PC-9 (cell line): ENCODE data around the gene DNAJC17. TPM values are rescaled to one million over a fixed set of nuclear protein-coding genes. Genes with fewer than 3 reads are reported as not detected.

Source experiments
- BruUV-seq: library from RNA; stranded (reverse); fragments of 400-500 nt; replicated peaks from 2 replicates; lab custom pipeline; 2021; lab: Mats Ljungman, UMichigan
- CTCF ChIA-PET: fragments of 300-600 bp; sonication (Branson Sonifier 250); formaldehyde crosslinking; loops from one replicate; lab custom pipeline; 2022; ENCODE audit warnings: antibody characterized with exemption; lab: Charles Lee
- POLR2A ChIA-PET: fragments of 300-600 bp; sonication (Branson Sonifier 250); formaldehyde crosslinking; loops from one replicate; lab custom pipeline; 2022; ENCODE audit warnings: antibody characterized with exemption; ENCODE audit not compliant: unreplicated experiment; lab: Charles Lee
- DNase-seq, 2 experiments: peaks; one replicate each; pipeline versions ENCODE4 v3.0.0 to v3.0.0-alpha.2; 2015 to 2022; ENCODE audit warnings: mixed read lengths in 1 of 2
- H2AFZ ChIP-seq: fragments of 200-600 bp; sonication (generic); 2 replicates; pipeline ENCODE4 v1.8.1; 2017; ENCODE audit warnings: antibody characterized with exemption
- H3F3A ChIP-seq: fragments of 200-600 bp; sonication (generic); 2 replicates; pipeline ENCODE4 v1.8.1; 2017; ENCODE audit warnings: antibody characterized with exemption, mild to moderate bottlenecking, low read depth; ENCODE audit not compliant: insufficient read depth
- H3K27ac ChIP-seq: fragments of 200-600 bp; sonication (generic); 2 replicates; pipeline ENCODE4 v1.6.1; 2016; ENCODE audit warnings: mixed run types
- H3K27me3 ChIP-seq: fragments of 200-600 bp; sonication (generic); 2 replicates; pipeline ENCODE4 v1.6.1; 2016; ENCODE audit warnings: low read depth, mixed run types; ENCODE audit not compliant: insufficient read depth
- H3K36me3 ChIP-seq: fragments of 200-600 bp; sonication (generic); 2 replicates; pipeline ENCODE4 v1.6.1; 2016; ENCODE audit warnings: low read depth, mixed run types
- H3K4me1 ChIP-seq: fragments of 200-600 bp; sonication (generic); replicated peaks from 2 replicates; pipeline ENCODE4 v1.6.1; 2016; ENCODE audit warnings: mixed run types; ENCODE audit not compliant: insufficient read depth
- H3K4me2 ChIP-seq: fragments of 200-600 bp; sonication (generic); 2 replicates; pipeline ENCODE4 v1.6.1; 2017; ENCODE audit warnings: mixed run types
- H3K4me3 ChIP-seq: fragments of 200-600 bp; sonication (generic); 2 replicates; pipeline ENCODE4 v1.6.1; 2016; ENCODE audit warnings: mixed run types
- H3K79me2 ChIP-seq: fragments of 200-600 bp; sonication (generic); 2 replicates; pipeline ENCODE4 v1.6.1; 2017; ENCODE audit warnings: low read depth, mixed run types
- H3K9me2 ChIP-seq: fragments of 200-600 bp; sonication (generic); 2 replicates; pipeline ENCODE4 v1.8.1; 2017; ENCODE audit warnings: mild to moderate bottlenecking; ENCODE audit not compliant: insufficient read depth
- H3K9me3 ChIP-seq: fragments of 200-600 bp; sonication (generic); 2 replicates; pipeline ENCODE4 v1.8.1; 2016; ENCODE audit warnings: low read depth; ENCODE audit not compliant: insufficient read depth
- H4K20me1 ChIP-seq: fragments of 200-600 bp; sonication (generic); 2 replicates; pipeline ENCODE4 v1.8.1; 2017; ENCODE audit not compliant: insufficient read depth
- CTCF ChIP-seq: fragments of 200-600 bp; sonication (generic); conservative IDR thresholded peaks from 2 replicates; pipeline ENCODE4 v1.6.1; 2017; ENCODE audit warnings: mixed run types, antibody characterized with exemption, mild to moderate bottlenecking, moderate library complexity
- EZH2 ChIP-seq: fragments of 200-600 bp; sonication (generic); IDR thresholded peaks from 2 replicates; pipeline ENCODE4 v1.8.0; 2017; ENCODE audit warnings: antibody characterized with exemption, low read depth
- intact Hi-C: fragments of 100-400 bp; cut with micrococcal nuclease; formaldehyde crosslinking; loops from one replicate; pipeline ENCODE4 v1.10.0; 2022; ENCODE audit not compliant: unreplicated experiment
- total RNA-seq: library from RNA; stranded (reverse); gene quantifications from 2 replicates; pipeline ENCODE4 v1.2.3, GENCODE V29; 2021

DNAJC17 gene
- total RNA-seq, 1 experiment from 2014 or later, result 27.4 TPM

GRCh38 chr15:40743921-40744814, 63.1 kb downstream of the DNAJC17 start:
- no TSS peak for BruUV-seq
- H3K4me2 ChIP-seq, result no peak overlapping the region
- H3F3A ChIP-seq, result peaks cover 9% of the 10 kb centered on the region; the same call in 1 of the 2 replicates
- no peaks in the 10 kb centered on the region for H3K4me1 ChIP-seq
- H3K4me3 ChIP-seq, result no peak overlapping the region
- no peaks in the 10 kb centered on the region for H3K9me2 ChIP-seq
- no peak for TF ChIP-seq CTCF
- TF ChIP-seq EZH2, result no peak
- no peaks in the 10 kb centered on the region for H3K9me3 ChIP-seq
- H3K36me3 ChIP-seq, result no peaks in the 10 kb centered on the region
- H3K79me2 ChIP-seq, result no peaks in the 10 kb centered on the region
- no peak overlapping the region for H2AFZ ChIP-seq
- CTCF ChIA-PET, result interaction anchor here (0.5 to 0.6 kb wide), 2 partner anchors 93 to 154 kb away, joined by 3 read pairs; no protein-coding TSS in a partner anchor
- intact Hi-C loops, result no loop called here
- H3K27ac ChIP-seq, result no peak overlapping the region
- no peaks in the 10 kb centered on the region for H4K20me1 ChIP-seq
- H3K27me3 ChIP-seq, result no peaks in the 10 kb centered on the region
- no peak for DNase-seq
- POLR2A ChIA-PET, result no interaction called here

- no TSS peak for BruUV-seq
- H2AFZ ChIP-seq, result no peak overlapping the region
- ChIA-PET POLR2A (interaction anchor here (0.6 kb wide), 1 partner anchor 74 kb away, joined by 3 read pairs; no protein-coding TSS in a partner anchor), CTCF (no interaction called here)
- TF ChIP-seq CTCF, result no peak
- no peak for TF ChIP-seq EZH2
- DNase-seq, result no peak
- no peaks in the 10 kb centered on the region for H3K36me3 ChIP-seq
- no peak overlapping the region for H3K4me3 ChIP-seq
- no peaks in the 10 kb centered on the region for H3K79me2 ChIP-seq
- no peaks in the 10 kb centered on the region for H3K9me2 ChIP-seq
- H3K4me2 ChIP-seq, result no peak overlapping the region
- H3K9me3 ChIP-seq, result no peaks in the 10 kb centered on the region
- H3K27me3 ChIP-seq, result no peaks in the 10 kb centered on the region
- H3K4me1 ChIP-seq, result no peaks in the 10 kb centered on the region
- no peaks in the 10 kb centered on the region for H4K20me1 ChIP-seq
- peaks cover 9% of the 10 kb centered on the region; the same call in 1 of the 2 replicates for H3F3A ChIP-seq
- intact Hi-C loops, result no loop called here
- H3K27ac ChIP-seq, result no peak overlapping the region
Measured at GRCh38 chr15:40743485-40743901, 63.8 kb downstream of the DNAJC17 start.

GRCh38 chr15:40739854-40740253, 67.4 kb downstream of the DNAJC17 start:
- Histone ChIP-seq H3K9me3 (no peaks in the 10 kb centered on the region), H3K4me2 (no peak overlapping the region), H2AFZ (no peak overlapping the region), H3K4me1 (no peaks in the 10 kb centered on the region), H3K27me3 (no peaks in the 10 kb centered on the region), H3F3A (no peaks in the 10 kb centered on the region), H3K9me2 (no peaks in the 10 kb centered on the region), H3K36me3 (no peaks in the 10 kb centered on the region; the same call in 1 of the 2 replicates), H3K79me2 (no peaks in the 10 kb centered on the region), H4K20me1 (no peaks in the 10 kb centered on the region), H3K27ac (no peak overlapping the region), H3K4me3 (no peak overlapping the region)
- POLR2A ChIA-PET, result no interaction called here
- DNase-seq, result no peak
- CTCF ChIA-PET, result no interaction called here
- BruUV-seq, result no TSS peak
- no peak for TF ChIP-seq EZH2
- intact Hi-C loops, result no loop called here
